GM18511 (cell line): Measurements from ENCODE around the gene PLA2G2D.
A peak's percentile ranks its signal among the peaks of the same experiment; 100 is the strongest.

Experiments
- ATAC-seq: cut with Tn5 transposase; IDR thresholded peaks from one replicate; pipeline ENCODE4 v1.9.1; 2021; ENCODE audit warnings: mild to moderate bottlenecking, moderate library complexity; ENCODE audit not compliant: unreplicated experiment

Gene PLA2G2D

DNA sequence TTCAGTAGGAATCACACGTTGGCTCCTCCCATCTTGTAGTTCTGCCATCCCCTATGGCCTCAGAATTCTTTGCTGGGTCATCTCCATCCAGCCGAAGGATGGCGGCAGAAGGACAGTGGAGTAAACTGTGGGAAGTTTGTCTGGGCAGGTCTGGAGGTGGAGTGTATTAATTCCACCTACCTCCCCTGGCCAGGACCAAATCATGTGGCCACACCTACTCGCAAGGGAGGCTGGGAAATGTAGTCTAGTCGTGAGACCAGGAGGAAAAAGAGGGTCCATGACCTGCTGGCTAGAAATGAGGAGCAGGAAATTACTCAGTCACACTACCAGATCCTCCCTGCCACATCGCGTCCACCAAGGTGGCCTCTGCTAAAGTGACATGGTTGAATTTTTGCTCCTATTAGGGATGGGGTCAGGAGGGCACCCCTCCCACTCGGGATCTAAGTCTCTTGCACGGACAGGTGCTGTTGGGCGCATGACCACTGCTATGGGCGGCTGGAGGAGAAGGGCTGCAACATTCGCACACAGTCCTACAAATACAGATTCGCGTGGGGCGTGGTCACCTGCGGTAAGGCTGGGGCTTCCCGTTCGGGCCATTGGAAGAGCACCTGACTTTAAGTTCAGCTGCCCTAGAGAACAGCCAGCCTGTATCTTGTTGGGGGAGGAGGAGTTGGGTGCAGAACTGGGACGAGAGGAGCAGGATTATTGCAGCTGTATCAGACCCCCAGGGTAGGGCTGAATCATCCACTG lies 29.8 kb downstream of the PLA2G2D start:
- ATAC-seq = no peak

DNA sequence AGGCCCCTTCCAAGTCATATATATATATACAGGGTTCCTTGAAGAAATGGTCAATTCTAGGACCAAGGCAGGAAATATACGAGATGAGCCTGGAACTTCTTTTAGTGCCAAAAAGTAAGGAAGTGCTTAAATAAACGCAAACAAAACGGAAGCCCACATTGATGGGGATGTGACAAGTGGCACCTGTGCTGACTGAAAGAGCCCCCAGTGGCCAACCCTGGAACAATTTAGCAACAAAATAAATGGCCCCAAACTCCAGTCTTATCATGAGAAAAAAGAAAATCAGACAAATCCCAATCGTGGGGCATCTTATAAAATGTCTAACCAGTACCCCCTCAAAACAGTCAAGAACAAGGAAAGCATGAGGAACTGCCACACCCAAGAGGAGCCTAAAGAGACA lies 31.7 kb downstream of the PLA2G2D start:
- no peak for ATAC-seq

GRCh38 chr1:20086800-20087199 lies 32.5 kb downstream of the PLA2G2D start:
- ATAC-seq = no peak

- no peak for ATAC-seq
Observed at GRCh38 chr1:20083178-20083944, 36.0 kb downstream of the PLA2G2D start.

DNA sequence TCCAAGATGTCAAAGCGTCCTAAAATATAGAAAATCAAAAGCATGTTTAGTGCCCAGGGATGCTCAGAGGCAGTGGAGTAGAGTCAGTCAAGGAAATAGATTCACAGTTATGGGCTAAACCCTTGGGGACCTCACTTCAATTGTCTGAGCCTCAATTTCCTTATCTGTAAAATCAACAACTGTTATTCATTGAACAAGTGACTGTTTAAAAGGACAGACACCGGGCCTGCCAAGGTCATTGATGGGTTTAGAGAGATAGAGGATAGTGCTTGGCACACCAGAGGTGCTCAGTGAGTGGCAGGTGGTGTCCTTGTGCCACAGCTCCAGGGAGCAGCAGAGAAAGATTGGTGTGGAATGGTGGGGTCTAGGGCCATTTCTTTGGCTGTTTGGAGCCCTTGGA lies 36.6 kb downstream of the PLA2G2D start:
- no peak for ATAC-seq

GRCh38 chr1:20081353-20081810 lies 38.0 kb downstream of the PLA2G2D start:
- ATAC-seq = peak; percentile 16

- peak; percentile 71 for ATAC-seq
Observed at GRCh38 chr1:20080441-20081352, 38.6 kb downstream of the PLA2G2D start.

- ATAC-seq = no peak
Observed at GRCh38 chr1:20079661-20080305, 39.6 kb downstream of the PLA2G2D start.

DNA sequence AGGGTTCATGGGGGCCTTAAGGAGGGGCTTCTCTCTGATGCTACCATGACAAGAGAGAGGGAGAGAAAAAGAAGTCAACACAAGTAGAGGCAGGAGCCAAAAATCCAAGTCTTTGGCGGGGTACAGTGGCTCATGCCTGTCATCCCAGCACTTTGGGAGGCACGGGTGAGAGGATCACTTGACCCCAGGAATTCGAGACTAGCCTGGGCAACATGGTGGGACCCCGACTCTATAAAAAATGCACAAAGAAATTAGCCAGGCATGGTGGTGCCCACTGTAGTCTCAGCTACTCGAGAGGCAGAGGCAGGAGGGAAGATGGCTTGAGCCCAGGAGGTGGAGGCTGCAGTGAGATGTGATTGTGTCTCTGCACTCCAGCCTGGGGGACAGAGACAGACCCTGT lies 40.6 kb downstream of the PLA2G2D start:
- no peak for ATAC-seq

DNA sequence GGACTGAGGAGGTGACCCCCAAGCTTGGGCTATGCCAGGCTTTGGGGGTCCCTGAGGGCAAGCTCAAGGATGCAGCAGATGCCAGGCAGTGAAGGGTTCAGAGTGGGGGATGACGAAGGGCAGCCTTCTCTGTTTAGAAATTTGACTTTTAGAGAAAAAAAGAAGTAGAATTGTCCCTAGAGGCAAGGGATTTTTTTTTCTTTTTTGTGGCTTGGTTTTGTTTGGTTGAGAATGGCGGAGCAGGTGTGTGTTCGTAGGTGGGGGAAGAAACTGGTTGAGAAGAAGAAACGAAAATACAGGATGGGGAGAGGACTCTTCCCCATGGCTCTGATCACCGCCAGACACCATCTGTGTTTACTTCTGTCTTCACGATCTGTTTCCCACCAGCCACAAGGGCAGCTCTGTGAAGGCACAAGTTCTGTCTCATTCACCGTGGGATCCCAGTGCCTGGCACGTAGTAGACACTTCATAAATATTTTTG lies 41.1 kb downstream of the PLA2G2D start:
- no peak for ATAC-seq

DNA sequence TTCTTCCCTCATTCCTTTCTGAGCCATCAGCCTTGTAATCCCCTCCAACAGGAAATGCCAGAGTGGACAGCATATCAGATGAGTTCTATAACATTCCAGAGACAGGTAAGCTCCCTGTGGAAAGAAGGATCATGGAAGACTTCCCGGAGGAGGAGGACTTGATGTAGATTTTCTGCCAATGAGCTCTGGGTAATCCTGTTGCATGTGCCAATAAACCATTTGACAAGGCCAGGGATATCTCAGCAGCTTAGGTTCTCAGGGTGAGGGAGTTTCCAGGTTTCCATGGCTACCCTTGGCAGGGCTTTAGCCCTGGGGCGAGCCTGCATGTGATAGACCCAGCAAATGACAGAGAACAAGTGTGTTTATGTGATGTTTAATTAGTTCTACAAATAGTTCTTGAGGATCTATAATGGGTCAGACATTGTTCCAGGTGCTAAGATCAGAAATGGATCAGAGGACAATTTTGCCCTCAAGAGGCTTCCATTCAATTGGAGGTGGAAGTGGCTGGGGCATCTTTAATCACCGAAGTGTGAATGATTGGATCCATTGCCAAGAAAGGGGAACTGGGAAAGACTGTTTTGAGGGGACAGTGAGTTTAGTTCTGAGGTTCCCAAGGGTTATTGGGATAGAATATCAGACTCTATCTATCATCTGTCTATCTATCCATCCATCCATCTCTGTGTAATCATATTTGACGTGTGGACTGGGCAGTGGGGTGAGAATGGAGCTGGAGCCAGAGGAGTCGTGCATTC lies 42.5 kb downstream of the PLA2G2D start:
- ATAC-seq = no peak

- no peak for ATAC-seq
Observed at GRCh38 chr1:20076223-20076622, 43.1 kb downstream of the PLA2G2D start.

DNA sequence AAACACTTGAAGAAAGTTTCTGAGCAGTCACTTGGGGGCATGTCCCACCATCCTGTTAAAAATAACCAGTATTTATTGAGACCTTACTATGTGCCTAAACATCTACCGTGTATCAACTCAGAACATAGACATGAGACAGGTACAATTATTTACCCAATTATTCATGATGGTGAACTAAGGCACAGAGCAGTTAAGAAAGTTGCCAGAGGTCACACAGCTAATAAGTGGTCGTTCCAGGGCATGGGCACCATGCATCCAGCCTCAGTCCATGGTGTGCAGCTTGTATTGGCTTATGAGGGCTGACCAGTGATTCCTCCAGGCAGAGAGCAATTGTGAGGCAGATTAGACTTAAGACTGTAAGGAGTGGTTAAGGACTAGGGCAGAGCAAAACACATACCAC lies 44.0 kb downstream of the PLA2G2D start:
- ATAC-seq = no peak

DNA sequence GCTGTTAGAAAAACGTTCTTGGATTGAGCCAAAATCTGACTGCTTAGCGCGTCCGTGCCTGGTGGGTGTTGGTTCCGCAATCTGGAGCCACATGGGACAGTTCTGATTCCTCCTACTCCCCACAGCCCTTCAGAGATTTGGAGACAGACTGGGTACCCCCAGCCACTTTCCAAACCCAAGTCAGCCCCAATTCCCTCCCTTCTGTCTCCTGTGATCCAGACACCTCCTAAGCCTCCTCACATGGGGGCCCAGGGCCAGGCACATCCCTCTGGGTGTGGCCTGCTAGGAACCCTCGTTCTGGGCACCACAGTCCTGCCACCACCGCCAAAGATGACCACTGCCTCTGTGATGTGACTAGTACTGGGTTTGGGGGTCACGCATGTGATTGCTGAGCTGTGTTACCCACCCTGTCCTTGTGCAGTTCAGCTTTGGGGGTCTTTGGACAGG lies 44.6 kb downstream of the PLA2G2D start:
- ATAC-seq = no peak

GRCh38 chr1:20074055-20074724 lies 45.1 kb downstream of the PLA2G2D start:
- ATAC-seq = no peak

- ATAC-seq = no peak
Observed at GRCh38 chr1:20073256-20073655, 46.1 kb downstream of the PLA2G2D start.

- ATAC-seq = no peak
Observed at GRCh38 chr1:20072771-20073170, 46.6 kb downstream of the PLA2G2D start.

- no peak for ATAC-seq
Observed at GRCh38 chr1:20071416-20071815, 47.9 kb downstream of the PLA2G2D start.

GRCh38 chr1:20070357-20070756 lies 49.0 kb downstream of the PLA2G2D start:
- no peak for ATAC-seq
